Kidney capillary endothelial cell (primary cell): Measurements from ENCODE around the gene ASL.
"Not testable (repeated sequence)": the region's sequence is repeated elsewhere in the genome, so short reads cannot be mapped to it uniquely, and the experiment has no call there.

Experiments used
- DNase-seq: peaks from one replicate; pipeline ENCODE4 v3.0.0-alpha.2; 2018; ENCODE audit warnings: low spot score

Gene ASL

DNA sequence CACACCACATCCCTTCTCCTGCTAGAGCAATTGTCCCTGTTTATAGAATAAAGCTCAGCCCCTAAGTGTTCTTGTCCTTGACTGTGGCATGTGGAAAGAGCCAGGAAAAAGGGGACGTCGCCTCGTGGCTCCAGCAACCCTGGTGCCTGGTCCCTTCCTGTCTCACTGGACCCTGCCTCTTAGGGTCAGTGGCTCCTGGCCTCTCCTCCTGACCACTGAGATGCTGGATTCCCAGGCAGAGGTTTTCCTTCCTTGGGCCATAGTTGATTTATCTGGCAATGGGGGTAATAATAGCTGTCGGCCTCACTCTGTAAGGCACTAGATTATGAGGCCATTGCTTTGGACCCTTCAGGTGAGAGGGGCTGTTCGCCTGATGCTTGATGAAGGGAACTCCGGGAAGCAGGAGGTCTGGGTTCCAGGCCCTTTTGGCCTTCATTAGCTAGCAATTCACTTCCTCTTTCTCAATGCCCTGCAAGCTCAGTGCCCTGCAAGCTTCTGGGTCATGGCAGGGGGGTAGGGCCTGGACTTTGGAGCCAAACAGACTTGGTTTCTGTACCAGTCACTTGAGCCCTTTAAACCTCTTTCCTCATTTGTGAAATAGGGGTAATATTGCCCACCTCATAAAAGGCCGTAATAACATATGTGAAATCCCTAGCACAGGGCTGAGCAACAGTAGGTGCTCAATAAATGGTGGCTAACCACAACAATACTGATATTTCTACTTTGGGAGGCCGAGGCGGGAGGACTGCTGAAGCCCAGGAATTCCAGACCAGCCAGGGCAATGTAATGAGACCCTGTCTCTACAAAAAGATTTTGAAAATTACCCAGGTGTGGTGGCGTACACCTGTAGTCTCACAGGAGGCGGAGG is 1.1 kb downstream of the ASL start:
- DNase-seq: no peak

DNA sequence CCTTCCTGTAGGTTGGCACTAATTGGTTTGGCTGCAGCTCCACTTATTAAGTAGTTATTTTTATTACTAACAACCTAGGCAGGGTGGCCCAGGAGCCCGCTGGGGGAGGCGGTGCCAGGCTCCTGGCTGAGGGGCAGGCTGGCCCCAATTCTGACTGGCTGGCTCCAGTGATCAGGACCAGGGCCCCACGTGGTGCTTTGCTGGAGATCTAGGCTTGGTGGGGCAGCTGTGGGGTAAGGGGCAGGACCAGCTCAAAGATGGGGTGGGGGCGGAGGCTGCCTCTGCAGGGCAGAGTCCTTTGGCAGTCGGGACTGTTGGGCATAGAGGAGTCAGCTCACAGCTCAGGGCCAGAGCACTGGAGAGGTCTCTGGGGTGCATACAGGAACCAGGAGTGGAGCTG is 2.4 kb downstream of the ASL start:
- DNase-seq: no peak

DNA sequence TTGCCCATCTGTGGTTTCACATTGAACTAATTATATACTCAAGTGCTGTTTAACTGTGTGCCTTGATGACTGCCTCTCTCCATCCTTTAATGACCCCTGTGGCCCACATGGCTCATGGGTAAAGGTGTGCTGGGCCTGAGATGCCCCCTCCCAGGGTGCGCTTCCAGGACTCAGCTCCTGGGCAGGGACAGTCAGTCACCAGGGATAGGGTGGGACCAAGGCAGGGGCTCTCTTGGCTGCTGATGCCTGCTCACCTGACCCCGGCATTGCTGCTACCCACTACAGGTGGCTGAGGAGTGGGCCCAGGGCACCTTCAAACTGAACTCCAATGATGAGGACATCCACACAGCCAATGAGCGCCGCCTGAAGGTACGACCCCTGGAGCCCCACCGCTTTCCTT is 6.5 kb downstream of the ASL start:
- no peak for DNase-seq

DNA sequence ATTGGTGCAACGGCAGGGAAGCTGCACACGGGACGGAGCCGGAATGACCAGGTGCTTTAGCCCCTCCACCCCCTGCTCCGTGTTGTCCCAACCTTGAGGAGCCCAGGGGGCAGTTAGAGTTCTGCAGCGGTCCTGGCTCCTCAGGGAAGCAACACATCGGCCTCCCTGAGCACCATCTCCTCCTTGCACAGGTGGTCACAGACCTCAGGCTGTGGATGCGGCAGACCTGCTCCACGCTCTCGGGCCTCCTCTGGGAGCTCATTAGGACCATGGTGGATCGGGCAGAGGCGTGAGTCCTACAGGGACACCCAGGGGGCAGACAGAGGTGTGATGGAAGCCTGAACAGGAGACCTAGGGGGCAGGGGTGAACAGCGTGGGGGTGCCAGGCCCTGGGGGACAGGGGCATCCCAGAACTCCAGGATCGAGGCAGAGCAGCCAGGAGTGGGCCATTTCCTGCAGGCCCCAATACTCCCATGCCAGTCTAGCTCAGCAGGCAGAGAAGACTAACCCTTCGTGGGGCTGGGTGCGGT is 7.3 kb downstream of the ASL start:
- DNase-seq: no peak

DNA sequence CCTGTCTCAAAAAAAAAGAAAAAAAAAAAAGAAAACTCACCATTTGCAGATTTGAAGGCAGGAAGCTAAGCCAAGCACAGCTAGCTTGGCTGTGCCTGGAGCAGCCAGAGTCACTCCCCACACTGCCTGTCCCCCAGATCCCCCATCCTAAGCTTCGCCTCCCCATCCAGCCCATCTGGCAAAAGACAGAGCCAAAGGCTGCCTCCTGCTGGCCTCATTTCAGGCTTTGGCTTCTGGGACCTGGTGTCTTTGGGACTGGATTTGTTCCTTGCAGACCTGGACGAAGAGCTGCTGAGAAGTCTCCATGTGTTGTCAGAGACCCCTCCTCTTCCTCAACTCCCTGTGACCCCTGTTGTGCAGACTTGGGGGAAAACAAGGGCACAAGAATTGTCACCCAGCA is 8.1 kb downstream of the ASL start:
- no peak for DNase-seq

DNA sequence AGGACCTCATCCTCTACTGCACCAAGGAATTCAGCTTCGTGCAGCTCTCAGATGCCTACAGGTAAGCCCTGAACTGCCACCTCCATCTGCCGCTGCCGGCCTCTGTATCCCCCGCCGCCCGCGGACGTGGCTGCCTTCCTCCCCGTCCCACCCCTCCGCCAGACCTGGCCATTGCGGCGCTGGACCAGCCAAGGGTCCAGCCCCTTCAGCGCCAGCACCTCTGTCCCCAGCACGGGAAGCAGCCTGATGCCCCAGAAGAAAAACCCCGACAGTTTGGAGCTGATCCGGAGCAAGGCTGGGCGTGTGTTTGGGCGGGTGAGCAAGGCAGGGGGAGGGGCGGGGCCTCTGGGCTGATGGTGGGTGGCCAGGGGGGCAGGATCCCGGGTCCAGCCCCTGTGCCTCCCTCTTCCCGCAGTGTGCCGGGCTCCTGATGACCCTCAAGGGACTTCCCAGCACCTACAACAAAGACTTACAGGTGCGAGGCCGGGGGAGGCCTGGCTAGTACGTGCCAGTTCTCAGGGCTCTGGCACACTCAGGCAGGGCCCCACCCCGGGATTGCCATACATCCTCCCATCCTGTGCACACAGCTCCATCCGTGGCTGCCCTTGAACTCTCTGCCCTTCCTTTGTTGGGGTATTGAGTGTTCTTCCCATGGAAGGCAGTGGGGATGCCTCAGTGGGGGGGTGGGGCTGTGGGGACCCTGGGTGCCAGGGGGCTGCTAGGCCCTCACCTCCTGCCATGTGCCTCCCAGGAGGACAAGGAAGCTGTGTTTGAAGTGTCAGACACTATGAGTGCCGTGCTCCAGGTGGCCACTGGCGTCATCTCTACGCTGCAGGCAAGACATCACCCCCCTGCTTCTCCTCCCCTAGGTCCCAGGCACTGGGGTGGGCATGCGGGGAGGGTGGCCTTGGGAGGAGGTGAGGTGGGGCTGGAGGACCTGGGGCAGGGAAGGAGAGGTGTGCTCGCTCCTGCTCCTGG is 13.5 kb downstream of the ASL start:
- DNase-seq: no peak

DNA sequence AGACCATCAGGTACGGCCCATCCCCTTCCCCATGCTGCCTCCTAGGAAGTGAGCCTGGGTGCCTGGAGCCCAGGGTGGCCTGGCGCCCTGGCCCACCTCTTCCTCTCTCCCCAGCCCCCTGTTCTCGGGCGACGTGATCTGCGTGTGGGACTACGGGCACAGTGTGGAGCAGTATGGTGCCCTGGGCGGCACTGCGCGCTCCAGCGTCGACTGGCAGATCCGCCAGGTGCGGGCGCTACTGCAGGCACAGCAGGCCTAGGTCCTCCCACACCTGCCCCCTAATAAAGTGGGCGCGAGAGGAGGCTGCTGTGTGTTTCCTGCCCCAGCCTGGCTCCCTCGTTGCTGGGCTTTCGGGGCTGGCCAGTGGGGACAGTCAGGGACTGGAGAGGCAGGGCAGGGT is 17.0 kb downstream of the ASL start:
- no peak for DNase-seq

DNA sequence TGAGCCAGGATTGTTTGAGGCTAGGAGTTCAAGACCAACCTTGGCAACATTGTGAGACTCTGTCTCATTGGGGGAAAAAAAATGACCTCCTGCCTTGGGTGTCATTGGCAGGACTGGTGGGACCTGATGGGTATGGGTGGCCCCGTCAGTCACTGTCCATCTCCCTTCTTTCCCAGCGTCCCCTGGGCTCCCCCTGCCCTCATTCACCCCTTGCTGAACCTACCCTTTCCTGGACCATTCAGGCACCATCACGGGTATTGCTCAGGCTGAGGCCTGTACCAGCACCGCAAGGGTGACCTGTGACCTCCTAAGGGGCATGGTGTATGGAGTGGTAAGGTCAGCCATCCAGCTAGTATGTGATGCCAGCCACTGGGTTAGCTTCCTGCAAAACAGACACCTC is 19.4 kb downstream of the ASL start:
- DNase-seq: no peak

DNA sequence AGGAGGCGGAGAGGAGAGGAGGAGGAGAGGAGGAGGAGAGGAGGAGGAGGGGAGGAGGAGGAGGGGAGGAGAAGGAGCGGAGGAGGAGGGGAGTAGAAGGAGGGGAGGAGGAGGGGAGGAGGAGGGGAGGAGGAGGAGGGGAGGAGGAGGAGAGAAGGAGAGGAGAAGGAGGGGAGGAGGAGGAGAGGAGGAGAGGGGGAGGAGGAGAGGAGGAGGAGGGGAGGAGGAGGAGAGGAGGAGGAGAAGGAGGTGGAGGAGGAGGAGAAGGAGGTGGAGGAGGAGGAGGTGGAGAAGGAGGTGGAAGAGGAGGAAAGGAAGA is 23.6 kb downstream of the ASL start:
- no peak for DNase-seq

DNA sequence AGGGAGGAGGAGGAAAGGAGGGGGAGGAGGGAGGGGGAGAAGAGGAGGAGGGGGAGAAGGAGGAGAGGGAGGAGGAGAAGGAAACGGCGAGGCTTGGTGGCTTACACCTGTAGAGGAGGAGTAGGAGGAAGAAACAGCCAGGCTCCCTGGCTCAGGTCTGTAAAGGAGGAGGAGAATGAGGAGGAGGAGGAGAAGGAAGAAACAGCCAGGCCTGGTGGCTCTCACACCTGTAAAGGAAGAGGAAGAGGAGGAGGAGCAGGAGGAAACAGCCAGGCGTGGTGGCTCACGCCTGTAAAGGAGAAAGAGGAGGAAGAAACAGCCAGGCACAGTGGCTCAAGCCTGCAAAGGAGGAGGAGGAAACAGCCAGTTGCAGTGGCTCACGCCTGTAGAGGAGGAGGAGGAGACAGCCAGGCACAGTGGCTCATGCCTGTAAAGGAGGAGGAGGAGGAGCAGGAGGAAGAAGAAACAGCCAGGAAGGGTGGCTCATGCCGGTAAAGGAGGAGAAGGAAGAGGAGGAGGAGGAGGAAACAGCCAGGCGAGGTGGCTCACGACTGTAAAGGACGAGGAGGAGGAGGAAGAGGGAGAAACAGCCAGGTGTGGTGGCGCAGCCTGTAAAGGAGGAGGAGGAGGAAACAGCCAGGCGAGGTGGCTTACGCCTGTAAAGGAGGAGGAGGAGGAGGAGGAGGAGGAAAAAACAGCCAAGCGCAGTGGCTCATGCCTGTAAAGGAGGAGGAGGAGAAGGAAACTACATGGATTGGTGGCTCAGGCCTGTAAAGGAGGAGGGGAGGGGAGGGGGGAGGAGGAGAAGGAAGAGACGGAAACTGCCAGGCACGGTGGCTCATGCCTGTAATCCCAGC is 24.2 kb downstream of the ASL start:
- peak; percentile 63 for DNase-seq

DNA sequence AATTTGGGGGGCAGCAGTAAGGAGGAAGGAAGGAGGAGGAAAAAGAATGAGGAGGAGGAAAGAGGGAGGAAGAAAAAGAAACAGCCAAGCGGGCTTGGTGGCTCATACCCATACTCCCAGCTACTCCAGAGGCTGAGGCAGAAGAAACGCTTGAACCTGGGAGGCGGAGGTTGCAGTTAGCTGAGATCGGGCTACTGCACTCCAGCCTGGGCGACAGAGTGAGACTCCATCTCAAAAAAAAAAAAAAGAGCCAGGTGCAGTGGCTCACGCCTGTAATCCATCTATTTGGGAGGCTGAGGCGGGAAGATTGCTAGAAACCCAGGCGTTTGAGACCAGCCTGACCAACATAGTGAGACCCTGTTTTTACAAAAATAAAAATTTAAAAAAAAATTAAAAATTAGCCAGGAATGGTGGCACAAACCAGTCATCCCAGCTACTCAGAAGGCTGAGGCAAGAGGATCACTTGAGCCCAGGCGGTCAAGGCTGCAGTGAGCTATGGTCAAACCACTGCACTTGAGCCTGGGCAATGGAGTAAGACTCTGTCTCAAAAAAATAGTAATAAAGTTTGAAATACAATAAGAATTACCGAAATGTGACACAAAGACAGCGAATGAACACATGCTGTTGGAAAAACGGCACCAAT is 24.9 kb downstream of the ASL start:
- no peak for DNase-seq

DNA sequence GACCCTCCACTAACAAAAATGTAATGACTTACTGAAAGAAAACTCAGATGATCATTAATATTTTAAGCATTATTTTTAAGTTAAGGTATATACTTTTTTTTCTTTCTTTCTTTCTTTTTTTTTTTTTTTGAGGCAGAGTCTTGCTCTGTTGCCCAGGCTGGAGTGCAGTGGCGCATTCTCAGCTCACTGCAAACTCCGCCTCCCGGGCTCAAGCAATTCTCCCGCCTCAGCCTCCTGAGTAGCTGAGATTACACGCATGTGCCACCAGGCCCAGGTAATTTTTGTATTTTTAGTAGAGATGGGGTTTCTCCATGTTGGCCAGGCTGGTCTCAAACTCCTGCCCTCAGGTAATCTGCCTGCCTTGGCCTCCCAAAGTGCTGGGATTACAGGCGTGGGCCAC is 26.5 kb downstream of the ASL start:
- DNase-seq: not testable (repeated sequence)

DNA sequence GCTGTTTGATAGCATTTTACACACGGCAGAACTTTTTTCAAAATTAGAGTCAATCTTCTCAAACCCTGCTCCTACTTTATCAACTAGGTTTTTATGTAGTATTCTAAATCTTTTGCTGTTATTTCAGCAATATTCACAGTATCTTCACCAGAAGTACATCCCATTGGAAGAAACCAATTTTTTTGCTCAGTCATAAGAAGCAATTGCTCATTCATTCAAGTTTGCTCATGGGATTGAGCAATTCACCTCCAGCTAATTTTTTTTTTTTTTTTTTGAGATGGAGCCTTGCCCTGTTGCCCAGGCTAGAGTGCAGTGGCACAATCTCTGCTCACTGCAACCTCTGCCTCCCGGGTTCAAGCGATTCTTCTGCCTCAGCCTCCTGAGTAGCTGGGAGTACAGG is 28.4 kb downstream of the ASL start:
- DNase-seq: not testable (repeated sequence)

DNA sequence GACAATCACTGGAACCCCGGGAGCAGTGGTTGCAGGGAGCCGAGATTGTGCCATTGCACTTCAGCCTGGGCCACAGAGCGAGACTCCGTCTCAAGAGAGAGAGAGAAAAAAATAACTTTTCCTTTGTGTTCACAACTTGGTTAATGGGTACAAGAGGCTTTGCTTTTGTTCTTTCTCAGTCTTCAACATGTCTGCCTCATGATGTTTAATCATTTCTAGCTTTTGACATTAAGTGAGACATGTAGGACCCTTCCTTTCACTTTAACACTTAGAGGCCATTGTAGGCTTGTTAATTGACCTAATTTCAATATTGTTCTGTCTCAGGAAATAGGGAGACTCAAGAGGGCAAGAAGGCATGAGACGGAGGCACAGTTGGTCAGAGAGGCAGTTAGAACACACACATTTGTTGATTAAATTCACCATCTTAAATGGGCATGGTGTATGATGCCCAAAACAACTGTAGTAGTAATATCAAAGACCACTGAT is 29.7 kb downstream of the ASL start:
- no peak for DNase-seq

DNA sequence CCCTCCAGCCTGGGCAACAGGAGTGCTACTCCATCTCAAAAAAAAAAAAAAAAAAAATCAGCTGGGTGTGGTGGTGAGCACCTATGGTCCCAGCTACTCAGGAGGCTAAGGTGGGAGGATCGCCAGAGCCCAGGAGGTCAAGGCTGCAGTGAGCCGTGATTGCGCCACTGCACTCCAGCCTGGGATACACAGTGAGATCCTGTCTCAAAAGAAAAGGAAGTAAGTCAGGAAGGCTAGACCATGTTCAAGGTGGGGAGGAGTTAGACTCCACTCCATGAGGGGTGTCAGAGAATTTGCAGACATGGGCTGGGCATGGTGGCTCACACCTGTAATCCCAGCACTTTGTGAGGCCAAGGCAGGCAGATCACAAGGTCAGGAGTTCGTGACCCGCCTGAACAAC is 32.8 kb downstream of the ASL start:
- DNase-seq: not testable (repeated sequence)

DNA sequence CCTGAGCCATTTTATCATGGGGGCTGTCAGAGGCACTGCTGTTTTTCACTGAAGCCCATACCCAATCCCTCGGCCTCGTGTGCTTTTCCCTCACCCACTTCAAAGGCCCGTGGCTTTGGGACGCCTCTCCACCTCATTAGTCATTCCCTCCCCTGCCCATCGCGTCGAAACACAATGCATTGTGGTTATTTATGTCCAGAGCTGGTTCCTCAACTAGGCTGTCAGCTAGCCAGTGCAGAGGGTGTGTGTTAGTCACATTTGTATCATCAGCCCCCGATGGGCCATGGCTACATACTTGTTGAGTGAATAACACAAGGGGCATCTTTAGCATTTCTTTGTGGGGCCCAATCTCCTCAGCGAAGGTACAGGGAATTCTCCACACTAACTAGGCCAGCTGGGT is 35.2 kb downstream of the ASL start:
- peak; percentile 56 for DNase-seq

DNA sequence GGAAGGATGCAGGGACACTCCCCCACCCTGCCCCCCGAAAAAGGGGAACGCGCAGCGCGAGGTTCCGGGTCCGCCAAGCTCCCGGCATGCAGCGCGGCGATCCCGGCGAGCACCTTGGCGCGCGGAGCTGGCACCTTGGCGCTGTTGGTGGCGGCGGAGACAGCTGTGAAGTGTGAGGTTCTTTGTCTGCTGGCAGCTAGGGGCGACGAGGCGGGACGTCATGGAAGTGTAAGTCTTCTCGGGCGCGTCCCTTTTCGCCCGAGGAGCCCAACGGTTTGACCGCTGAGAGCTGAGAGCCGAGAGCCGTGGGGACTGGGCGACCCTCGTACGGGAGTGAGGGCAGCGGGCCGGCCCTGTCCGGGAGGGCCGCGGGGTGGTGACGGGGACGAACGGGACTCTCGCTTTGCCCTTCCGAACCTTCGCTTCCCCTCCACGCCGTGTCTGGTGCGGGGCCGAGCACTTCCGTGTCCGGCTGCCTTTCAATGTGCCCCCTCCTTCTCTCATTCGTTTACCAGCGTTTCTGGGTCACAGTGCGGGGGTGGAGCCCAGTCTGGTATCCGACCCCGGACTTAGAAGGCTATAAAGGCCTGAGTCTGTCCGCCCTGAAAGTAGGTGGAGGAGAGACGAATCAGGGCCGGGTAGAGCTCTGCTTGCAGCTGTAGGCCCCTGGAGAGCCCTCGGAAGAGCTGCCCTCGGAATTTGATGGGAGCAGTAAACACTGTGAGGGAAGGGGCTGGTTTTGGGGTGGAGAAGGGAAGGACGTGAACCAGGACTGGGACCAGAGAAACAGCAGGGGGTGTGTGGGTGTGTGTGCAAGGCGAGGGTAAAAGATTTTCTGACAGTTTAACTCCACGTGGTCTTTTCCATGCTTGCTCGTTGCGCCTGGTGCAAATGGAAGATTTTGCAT is 39.4 kb downstream of the ASL start, which contains the start of gene CRCP:
Gene CRCP, plus strand, starts transcription at position 105 of the 907 bp plus-strand sequence. Its CDS starts 116 bp downstream, at position 221.
- DNase-seq: peak; percentile 44

DNA sequence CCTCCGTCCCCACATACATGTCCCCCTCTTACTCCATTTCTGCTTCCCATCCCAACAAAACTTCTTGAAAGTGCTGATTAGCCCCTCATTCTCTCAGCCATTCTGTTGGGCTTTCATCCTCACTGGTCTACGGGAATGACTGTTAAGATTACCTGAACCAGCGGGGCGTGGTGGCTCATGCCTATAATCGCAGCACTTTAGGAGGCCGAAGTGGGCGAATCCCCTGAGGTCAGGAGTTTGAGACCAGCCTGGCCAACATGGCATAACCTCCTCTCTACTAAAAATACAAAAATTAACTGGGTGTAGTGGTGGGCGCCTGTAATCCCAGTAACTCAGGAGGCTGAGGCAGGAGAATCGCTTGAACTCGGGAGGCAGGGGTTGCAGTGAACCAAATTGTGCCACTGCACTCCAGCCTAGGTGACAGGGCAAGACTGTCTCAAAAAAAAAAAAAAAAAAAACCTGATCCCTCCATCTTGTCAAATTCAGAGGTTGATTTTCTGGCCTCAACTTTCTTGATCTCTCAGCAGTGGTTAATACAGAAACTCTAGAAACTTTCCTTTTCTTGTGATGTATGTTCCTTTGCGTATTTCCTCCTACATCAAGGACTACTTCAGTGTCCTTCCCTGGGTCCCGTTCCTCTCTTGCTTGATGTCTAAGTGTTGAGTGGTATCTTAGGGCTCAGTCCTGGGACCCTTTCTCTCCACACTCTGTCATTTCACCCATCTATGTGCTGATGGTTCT is 41.2 kb downstream of the ASL start:
- DNase-seq: not testable (repeated sequence)

DNA sequence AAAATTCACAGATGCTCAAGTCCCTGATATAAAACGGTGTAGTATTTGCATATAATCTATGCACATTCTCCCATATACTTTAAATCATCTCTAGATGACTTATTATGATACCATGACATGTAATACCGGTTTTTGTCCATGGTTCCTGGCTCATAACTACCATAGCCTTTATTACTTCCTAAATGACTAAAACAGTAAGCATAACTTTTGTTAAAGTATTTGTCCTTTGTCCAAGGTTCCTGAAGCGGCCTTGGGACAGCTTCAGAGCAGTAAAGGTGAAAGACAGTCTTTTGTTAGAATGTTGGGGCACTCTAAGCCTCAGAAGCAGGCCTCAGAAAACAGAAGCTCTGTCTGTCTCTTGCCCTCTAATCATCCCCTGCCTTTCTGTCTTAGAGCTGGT is 43.0 kb downstream of the ASL start:
- DNase-seq: no peak
